Prostate gland (tissue), 2 donors: ENCODE measurements around the gene KLK10. TPM values are rescaled to one million over a fixed set of nuclear protein-coding genes. Genes with fewer than 3 reads are reported as not detected.

Experiments
- DNase-seq: peaks from one replicate; pipeline ENCODE4 v3.0.0-alpha.2; 2019; ENCODE audit warnings: low spot score
- H3K27ac ChIP-seq, 2 donors: fragments of 200-600 bp; sonication (generic); 2 replicates each; pipeline ENCODE4 v1.5.1; 2017 to 2019
- H3K27me3 ChIP-seq: fragments of 200-600 bp; sonication (generic); replicated peaks from 2 replicates; pipeline ENCODE4 v1.5.1; 2019; ENCODE audit not compliant: insufficient read depth
- H3K36me3 ChIP-seq, 2 donors: fragments of 200-600 bp; sonication (generic); 1 replicate in 1 of 2; 2 replicates in 1 of 2; pipeline versions ENCODE4 v1.5.1 to v1.8.1; 2017 to 2019
- H3K4me1 ChIP-seq: fragments of 200-600 bp; sonication (generic); replicated peaks from 2 replicates; pipeline ENCODE4 v1.5.1; 2019
- H3K4me3 ChIP-seq, 2 donors: fragments of 200-600 bp; sonication (generic); 2 replicates each; pipeline ENCODE4 v1.5.1; 2017 to 2019
- H3K9me3 ChIP-seq: fragments of 200-600 bp; sonication (generic); 2 replicates; pipeline ENCODE4 v1.5.1; 2017
- POLR2A ChIP-seq: fragments of 450-650 bp; IDR thresholded peaks from one replicate; pipeline ENCODE4 v1.6.1; 2016; ENCODE audit warnings: antibody characterized with exemption, mild to moderate bottlenecking
- POLR2AphosphoS5 ChIP-seq: sonication (generic); formaldehyde crosslinking; IDR thresholded peaks from one replicate; pipeline ENCODE4 v1.6.1; 2017; ENCODE audit warnings: antibody characterized with exemption
- WGBS: methylation state at CpG from one replicate; pipeline ENCODE4 v1.1.5; 2018; 5-methylcytosine and 5-hydroxymethylcytosine counted together
- intact Hi-C: fragments of 100-400 bp; cut with DNase I; formaldehyde crosslinking; loops from one replicate; pipeline ENCODE4 v1.14.2; 2022
- total RNA-seq, 2 donors: library from RNA; depleted of rRNA; stranded (reverse); fragments of >200 nt; gene quantifications; one replicate each; pipeline ENCODE4 v1.1.0, GENCODE V29; 2016
- TF ChIP-seq, protein P1 (sequence below), 4 experiments: fragments of 200-600 bp in 2 of 4; fragments of 450-650 bp in 2 of 4; sonication (generic) in 2 of 4; IDR thresholded peaks; 1 replicate in 3 of 4; 2 replicates in 1 of 4; pipeline ENCODE4 v1.5.1; 2016 to 2019; ENCODE audit warnings: antibody characterized with exemption in 4 of 4, mild to moderate bottlenecking in 2 of 4, moderate library complexity in 2 of 4

Gene KLK10
- total RNA-seq, 2 donors from 2014 or later, result 7.4 to 49.6 TPM

GRCh38 chr19:51043497-51043896, 24.0 kb upstream of the KLK10 start:
- H3K27ac ChIP-seq, result no peak overlapping the region
- no peaks in the 10 kb centered on the region for H3K9me3 ChIP-seq
- DNase-seq, result no peak
- H3K27me3 ChIP-seq, result no peaks in the 10 kb centered on the region
- TF ChIP-seq POLR2A (no peak), POLR2AphosphoS5 (no peak)
- TF ChIP-seq, protein P1, sequence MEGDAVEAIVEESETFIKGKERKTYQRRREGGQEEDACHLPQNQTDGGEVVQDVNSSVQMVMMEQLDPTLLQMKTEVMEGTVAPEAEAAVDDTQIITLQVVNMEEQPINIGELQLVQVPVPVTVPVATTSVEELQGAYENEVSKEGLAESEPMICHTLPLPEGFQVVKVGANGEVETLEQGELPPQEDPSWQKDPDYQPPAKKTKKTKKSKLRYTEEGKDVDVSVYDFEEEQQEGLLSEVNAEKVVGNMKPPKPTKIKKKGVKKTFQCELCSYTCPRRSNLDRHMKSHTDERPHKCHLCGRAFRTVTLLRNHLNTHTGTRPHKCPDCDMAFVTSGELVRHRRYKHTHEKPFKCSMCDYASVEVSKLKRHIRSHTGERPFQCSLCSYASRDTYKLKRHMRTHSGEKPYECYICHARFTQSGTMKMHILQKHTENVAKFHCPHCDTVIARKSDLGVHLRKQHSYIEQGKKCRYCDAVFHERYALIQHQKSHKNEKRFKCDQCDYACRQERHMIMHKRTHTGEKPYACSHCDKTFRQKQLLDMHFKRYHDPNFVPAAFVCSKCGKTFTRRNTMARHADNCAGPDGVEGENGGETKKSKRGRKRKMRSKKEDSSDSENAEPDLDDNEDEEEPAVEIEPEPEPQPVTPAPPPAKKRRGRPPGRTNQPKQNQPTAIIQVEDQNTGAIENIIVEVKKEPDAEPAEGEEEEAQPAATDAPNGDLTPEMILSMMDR (IDR thresholded peaks at IDR 0.05), result no peak
- H3K4me3 ChIP-seq, result no peak overlapping the region
- intact Hi-C loops, result no loop called here
- WGBS, result 85% methylated on average over 9 of the region's 9 CpGs
- H3K4me1 ChIP-seq, result no peaks in the 10 kb centered on the region
- H3K36me3 ChIP-seq, result no peaks in the 10 kb centered on the region

DNA sequence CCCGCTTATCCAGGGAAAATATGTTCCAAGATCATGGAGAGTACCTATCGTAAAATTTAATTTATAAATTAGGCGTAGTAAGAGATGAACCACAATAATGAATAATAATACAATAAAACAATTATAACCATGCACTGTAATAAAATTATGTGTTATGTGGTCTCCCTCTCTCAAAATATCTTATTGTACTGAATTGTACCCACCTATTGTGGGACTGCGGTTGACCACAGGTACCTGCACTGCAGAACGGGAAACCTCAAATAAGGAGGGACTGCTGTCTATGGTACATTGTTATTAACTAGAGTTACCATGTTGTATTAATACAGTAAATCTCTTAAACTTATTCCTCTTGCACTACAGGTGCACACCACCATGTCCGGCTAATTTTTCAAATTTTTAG, 20.6 kb upstream of the KLK10 start:
- WGBS, result 94% methylated on average over 6 of the region's 6 CpGs

DNA sequence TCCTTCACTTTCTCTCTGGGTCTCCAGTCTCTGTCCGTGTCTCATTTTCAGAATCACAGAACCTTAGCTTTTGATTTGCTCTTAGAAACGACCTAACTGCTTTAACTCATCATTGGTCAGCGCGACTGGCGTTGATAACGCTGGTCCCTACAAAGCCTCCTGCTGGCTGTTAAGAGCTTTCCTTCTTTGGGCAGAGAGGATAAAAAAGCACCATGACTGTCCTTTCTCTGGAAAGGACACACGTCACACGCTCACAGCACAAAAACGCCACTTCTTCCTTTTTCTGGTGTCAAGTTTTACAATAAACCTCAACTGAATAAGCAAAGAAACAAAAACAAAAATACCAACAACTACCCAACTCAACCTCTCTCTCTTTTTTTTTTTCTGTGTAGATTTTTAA, 17.0 kb upstream of the KLK10 start:
- no peaks in the 10 kb centered on the region for H3K4me1 ChIP-seq
- H3K27ac ChIP-seq, result no peak overlapping the region
- no peak for DNase-seq
- TF ChIP-seq, protein P1 (IDR thresholded peaks at IDR 0.05), result no peak
- TF ChIP-seq POLR2AphosphoS5, result no peak
- TF ChIP-seq POLR2A, result no peak
- no peaks in the 10 kb centered on the region for H3K36me3 ChIP-seq
- no peaks in the 10 kb centered on the region for H3K9me3 ChIP-seq
- no peaks in the 10 kb centered on the region for H3K27me3 ChIP-seq
- WGBS, result 71% methylated on average over 9 of the region's 9 CpGs
- intact Hi-C loops, result no loop called here
- no peak overlapping the region for H3K4me3 ChIP-seq

More for the DNA sequence above, 20.6 kb upstream of the KLK10 start:
- Histone ChIP-seq H3K4me3 (no peak overlapping the region), H3K9me3 (no peaks in the 10 kb centered on the region), H3K27ac (no peak overlapping the region), H3K27me3 (no peaks in the 10 kb centered on the region), H3K36me3 (no peaks in the 10 kb centered on the region), H3K4me1 (no peaks in the 10 kb centered on the region)
- DNase-seq, result no peak
- intact Hi-C loops, result no loop called here
- TF ChIP-seq, protein P1 (IDR thresholded peaks at IDR 0.05), result no peak
- no peak for TF ChIP-seq POLR2AphosphoS5
- no peak for TF ChIP-seq POLR2A

DNA sequence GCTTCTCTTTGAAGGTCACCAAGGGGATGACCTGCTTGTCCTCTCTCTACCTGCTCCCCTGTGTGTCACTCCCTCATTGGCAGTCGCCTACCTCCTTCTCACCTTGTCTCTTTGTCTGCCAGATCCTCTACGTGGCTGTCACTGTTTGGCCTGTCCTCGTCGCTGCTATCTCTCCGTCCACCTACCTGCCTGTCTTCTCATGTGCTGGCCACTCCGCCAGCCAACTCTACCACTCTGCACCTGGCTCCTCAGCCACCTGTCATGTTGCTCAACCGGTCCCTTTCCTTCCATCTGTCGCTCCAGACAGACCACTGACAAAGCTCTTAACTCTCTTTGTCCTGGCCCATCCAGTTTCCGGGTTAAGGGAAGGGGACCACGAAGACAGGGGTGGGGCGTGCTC, 15.2 kb upstream of the KLK10 start, which contains the start of gene KLK12:
Gene KLK12 (minus strand): TSS at position 299 of the 400 bp plus-strand sequence. CDS start 381 bp downstream, outside the sequence.
- Histone ChIP-seq H3K9me3 (no peaks in the 10 kb centered on the region), H3K4me3 (no peak within 1 kb of the TSS), H3K27ac (no peak within 1 kb of the TSS), H3K4me1 (no peaks in the 10 kb centered on the region), H3K36me3 (no peaks in the 10 kb centered on the region), H3K27me3 (no peaks in the 10 kb centered on the region)
- TF ChIP-seq POLR2AphosphoS5 (peak; percentile 34), POLR2A (no peak)
- TF ChIP-seq, protein P1 (IDR thresholded peaks at IDR 0.05), result no peak
- WGBS, result 24% methylated on average over 11 of the region's 11 CpGs
- intact Hi-C loops, result no loop called here
- peak; percentile 42 for DNase-seq

DNA sequence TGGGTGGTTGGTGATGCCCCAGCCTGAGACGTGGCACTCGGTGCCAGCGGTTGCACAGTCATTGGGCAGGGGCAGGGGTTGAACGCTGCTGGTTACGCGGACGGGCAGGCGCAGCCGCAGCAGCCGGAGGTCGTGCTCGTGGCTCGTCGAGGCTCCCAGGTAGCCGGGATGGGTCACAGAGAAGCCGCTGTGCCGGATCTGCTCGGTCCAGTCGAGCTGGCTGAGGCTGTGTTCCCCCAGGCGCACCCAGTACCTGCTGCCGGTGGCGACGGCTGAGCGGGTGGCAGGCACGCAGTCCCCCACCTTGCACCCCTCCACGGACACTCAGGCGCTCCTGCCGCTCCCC, 12.3 kb upstream of the KLK10 start:
- H3K27ac ChIP-seq, result no peak overlapping the region
- no peak overlapping the region for H3K4me3 ChIP-seq
- no peaks in the 10 kb centered on the region for H3K9me3 ChIP-seq
- TF ChIP-seq POLR2AphosphoS5, result no peak
- TF ChIP-seq, protein P1 (IDR thresholded peaks at IDR 0.05), result no peak
- no peak for TF ChIP-seq POLR2A
- intact Hi-C loops, result no loop called here
- no peaks in the 10 kb centered on the region for H3K36me3 ChIP-seq
- H3K27me3 ChIP-seq, result no peaks in the 10 kb centered on the region
- WGBS, result 93% methylated on average over 21 of the region's 28 CpGs
- DNase-seq, result no peak
- no peaks in the 10 kb centered on the region for H3K4me1 ChIP-seq
